ENCODE results near the gene KY. TPM values are rescaled to one million over a fixed set of nuclear protein-coding genes. Genes with fewer than 3 reads are reported as not detected.

KY gene
- total RNA-seq, 4 donors from 2014 or later, result 0.68 to 3.3 (median 1.8) TPM

DNA sequence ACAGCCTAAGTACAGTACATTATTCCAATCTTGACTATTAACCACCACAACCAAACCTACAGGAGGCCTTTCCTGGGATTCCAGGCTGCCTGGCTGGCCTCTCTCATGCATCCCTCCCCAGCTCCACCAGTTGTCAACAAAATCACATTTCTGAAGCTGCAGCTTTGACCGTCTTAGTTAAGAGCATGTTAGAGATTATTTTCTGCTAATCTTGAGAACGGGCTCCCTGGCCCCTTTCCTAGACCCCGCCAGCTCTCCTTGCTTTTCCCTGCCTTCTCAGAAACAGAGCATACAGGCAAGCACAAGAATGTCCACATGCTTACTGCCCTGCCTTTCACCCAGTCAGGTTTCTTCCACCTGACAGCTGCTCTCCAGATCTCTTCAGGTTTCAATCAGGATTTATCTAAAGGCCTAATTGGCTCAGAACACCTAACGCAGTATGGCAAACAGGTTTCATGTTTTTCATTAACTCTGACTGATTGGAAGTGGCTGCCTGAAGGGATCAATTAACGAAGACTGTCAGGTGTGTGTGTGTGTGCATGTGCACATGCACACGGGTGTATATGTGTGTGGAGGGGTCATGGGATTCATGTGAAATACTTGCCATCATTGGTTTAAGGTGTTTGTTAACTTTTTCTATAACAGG is 12.3 kb downstream of the KY start:
- H3K27me3 ChIP-seq, result no peaks in the 10 kb centered on the region
- no peak overlapping the region for H3K27ac ChIP-seq
- intact Hi-C loops (cut with DNase I; ENCODE audit: low total_unique reads), result no loop called here
- H3K9me3 ChIP-seq, result no peaks in the 10 kb centered on the region
- ATAC-seq (no peak), DNase-seq (no peak)
- in situ Hi-C loops (cut with MboI; ENCODE audit: low sequenced_read_pairs in 4 of 4), result loop anchor here in 1 of 4 donors (10.0 kb wide), 1 partner anchor 106 kb away; no protein-coding TSS in a partner anchor
- TF ChIP-seq, protein P1, sequence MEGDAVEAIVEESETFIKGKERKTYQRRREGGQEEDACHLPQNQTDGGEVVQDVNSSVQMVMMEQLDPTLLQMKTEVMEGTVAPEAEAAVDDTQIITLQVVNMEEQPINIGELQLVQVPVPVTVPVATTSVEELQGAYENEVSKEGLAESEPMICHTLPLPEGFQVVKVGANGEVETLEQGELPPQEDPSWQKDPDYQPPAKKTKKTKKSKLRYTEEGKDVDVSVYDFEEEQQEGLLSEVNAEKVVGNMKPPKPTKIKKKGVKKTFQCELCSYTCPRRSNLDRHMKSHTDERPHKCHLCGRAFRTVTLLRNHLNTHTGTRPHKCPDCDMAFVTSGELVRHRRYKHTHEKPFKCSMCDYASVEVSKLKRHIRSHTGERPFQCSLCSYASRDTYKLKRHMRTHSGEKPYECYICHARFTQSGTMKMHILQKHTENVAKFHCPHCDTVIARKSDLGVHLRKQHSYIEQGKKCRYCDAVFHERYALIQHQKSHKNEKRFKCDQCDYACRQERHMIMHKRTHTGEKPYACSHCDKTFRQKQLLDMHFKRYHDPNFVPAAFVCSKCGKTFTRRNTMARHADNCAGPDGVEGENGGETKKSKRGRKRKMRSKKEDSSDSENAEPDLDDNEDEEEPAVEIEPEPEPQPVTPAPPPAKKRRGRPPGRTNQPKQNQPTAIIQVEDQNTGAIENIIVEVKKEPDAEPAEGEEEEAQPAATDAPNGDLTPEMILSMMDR (IDR thresholded peaks at IDR 0.05 in 4 of 5, conservative IDR thresholded peaks at IDR 0.05 in 1 of 5), result no peak
- TF ChIP-seq POLR2A (IDR thresholded peaks at IDR 0.05), result no peak
- H3K4me1 ChIP-seq, result peaks cover 0 to 9% of the 10 kb centered on the region in 2 donors
- H3K36me3 ChIP-seq, result no peaks in the 10 kb centered on the region
- no peak overlapping the region for H3K4me3 ChIP-seq

- no peak for TF ChIP-seq POLR2A (IDR thresholded peaks at IDR 0.05)
- TF ChIP-seq, protein P1 (IDR thresholded peaks at IDR 0.05 in 4 of 5, conservative IDR thresholded peaks at IDR 0.05 in 1 of 5), result no peak
- intact Hi-C loops (cut with DNase I; ENCODE audit: low total_unique reads), result no loop called here
- no peak overlapping the region for H3K27ac ChIP-seq
- no peaks in the 10 kb centered on the region for H3K4me1 ChIP-seq
- ATAC-seq (no peak), DNase-seq (no peak)
- H3K36me3 ChIP-seq, result no peaks in the 10 kb centered on the region
- H3K27me3 ChIP-seq, result no peaks in the 10 kb centered on the region
- H3K4me3 ChIP-seq, result no peak overlapping the region
- H3K9me3 ChIP-seq, result no peaks in the 10 kb centered on the region
- in situ Hi-C loops (cut with MboI; ENCODE audit: low sequenced_read_pairs in 4 of 4), result loop anchor here in 1 of 4 donors (10.0 kb wide), 1 partner anchor 108 kb away; no protein-coding TSS in a partner anchor
Measured at GRCh38 chr3:134636406-134636805, 14.4 kb downstream of the KY start.

GRCh38 chr3:134630506-134630905 is 20.3 kb downstream of the KY start:
- in situ Hi-C loops (cut with MboI; ENCODE audit: low sequenced_read_pairs in 4 of 4), result loop anchor here in 1 of 4 donors (10.0 kb wide), 1 partner anchor 114 kb away; no protein-coding TSS in a partner anchor
- no peak for ATAC-seq
- intact Hi-C loops (cut with DNase I; ENCODE audit: low total_unique reads), result no loop called here
- H3K36me3 ChIP-seq, result no peaks in the 10 kb centered on the region
- no peaks in the 10 kb centered on the region for H3K27me3 ChIP-seq
- H3K4me1 ChIP-seq, result no peaks in the 10 kb centered on the region
- no peak overlapping the region for H3K27ac ChIP-seq
- DNase-seq, result no peak
- no peak for TF ChIP-seq POLR2A (IDR thresholded peaks at IDR 0.05)
- TF ChIP-seq, protein P1 (IDR thresholded peaks at IDR 0.05 in 4 of 5, conservative IDR thresholded peaks at IDR 0.05 in 1 of 5), result peak in 2 of 5 experiments; percentile 25 to 44
- no peaks in the 10 kb centered on the region for H3K9me3 ChIP-seq
- no peak overlapping the region for H3K4me3 ChIP-seq

DNA sequence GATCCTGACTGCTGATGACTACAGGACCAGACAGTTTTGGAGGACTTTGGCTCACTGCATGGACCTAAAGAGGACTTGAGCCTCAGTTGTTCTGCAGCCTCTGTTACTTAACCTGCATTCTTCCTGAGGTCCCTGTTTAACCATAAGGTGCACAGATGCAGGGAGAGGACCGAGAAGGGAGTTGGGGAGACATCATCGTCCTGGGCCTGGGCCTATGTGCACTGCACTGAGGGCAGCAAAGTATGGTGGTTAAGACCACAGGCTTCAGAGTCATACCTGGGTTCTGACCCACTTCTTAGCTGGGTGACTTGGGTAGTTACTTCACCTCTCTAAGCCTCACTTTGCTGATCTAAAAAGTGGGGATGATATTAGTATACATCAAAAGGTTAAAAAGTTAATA is 21.9 kb downstream of the KY start:
- H3K4me3 ChIP-seq, result no peak overlapping the region
- ATAC-seq, result no peak
- H3K36me3 ChIP-seq, result no peaks in the 10 kb centered on the region
- no peaks in the 10 kb centered on the region for H3K4me1 ChIP-seq
- no peak for DNase-seq
- in situ Hi-C loops (cut with MboI; ENCODE audit: low sequenced_read_pairs in 4 of 4) (no loop called here), intact Hi-C loops (cut with DNase I; ENCODE audit: low total_unique reads) (no loop called here)
- no peak overlapping the region for H3K27ac ChIP-seq
- no peaks in the 10 kb centered on the region for H3K27me3 ChIP-seq
- H3K9me3 ChIP-seq, result no peaks in the 10 kb centered on the region
- TF ChIP-seq, protein P1 (IDR thresholded peaks at IDR 0.05 in 4 of 5, conservative IDR thresholded peaks at IDR 0.05 in 1 of 5), result no peak

Measured in gastrocnemius medialis (tissue), 4 donors.